SK-N-MC (cell line): ENCODE data around the gene CAMTA1.
"Not testable (repeated sequence)": the region's sequence is repeated elsewhere in the genome, so short reads cannot be mapped to it uniquely, and the experiment has no call there.

ENCODE experiments used
- DNase-seq: peaks from one replicate; pipeline ENCODE4 v3.0.0-alpha.2; 2011; ENCODE audit warnings: low read depth, low spot score
- H3K27ac ChIP-seq: fragments of 200-600 bp; sonication (generic); 2 replicates; pipeline ENCODE4 v1.5.1; 2016; ENCODE audit warnings: mixed run types
- H3K36me3 ChIP-seq: fragments of 200-600 bp; sonication (generic); 2 replicates; pipeline ENCODE4 v1.6.1; 2017; ENCODE audit warnings: antibody characterized with exemption, low read length, mixed read lengths; ENCODE audit not compliant: insufficient read depth
- H3K4me3 ChIP-seq: fragments of 200-600 bp; sonication (generic); 2 replicates; pipeline ENCODE4 v1.5.1; 2016
- H3K9ac ChIP-seq: fragments of 200-600 bp; sonication (generic); 2 replicates; pipeline ENCODE4 v1.8.0; 2017; ENCODE audit warnings: mixed run types, mixed read lengths; ENCODE audit not compliant: insufficient read length
- H3K9me3 ChIP-seq: fragments of 200-600 bp; sonication (generic); 2 replicates; pipeline ENCODE4 v1.6.1; 2017; ENCODE audit warnings: low read depth, mild to moderate bottlenecking, antibody characterized with exemption, low read length, moderate library complexity, mixed read lengths
- EZH2 ChIP-seq: fragments of 200-600 bp; sonication (generic); IDR thresholded peaks from one replicate; pipeline ENCODE4 v1.6.1; 2017; ENCODE audit warnings: antibody characterized with exemption
- FOXP2 ChIP-seq: optimal IDR thresholded peaks from 2 replicates; pipeline ENCODE3; 2011; ENCODE audit warnings: mild to moderate bottlenecking, moderate library complexity; ENCODE audit not compliant: insufficient read depth; ENCODE audit errors: extremely low read length, control extremely low read depth
- POLR2AphosphoS5 ChIP-seq: IDR thresholded peaks from 2 replicates; pipeline ENCODE4 v1.6.1; 2012; ENCODE audit warnings: mild to moderate bottlenecking, low read depth, low read length, borderline replicate concordance

CAMTA1 gene

DNA sequence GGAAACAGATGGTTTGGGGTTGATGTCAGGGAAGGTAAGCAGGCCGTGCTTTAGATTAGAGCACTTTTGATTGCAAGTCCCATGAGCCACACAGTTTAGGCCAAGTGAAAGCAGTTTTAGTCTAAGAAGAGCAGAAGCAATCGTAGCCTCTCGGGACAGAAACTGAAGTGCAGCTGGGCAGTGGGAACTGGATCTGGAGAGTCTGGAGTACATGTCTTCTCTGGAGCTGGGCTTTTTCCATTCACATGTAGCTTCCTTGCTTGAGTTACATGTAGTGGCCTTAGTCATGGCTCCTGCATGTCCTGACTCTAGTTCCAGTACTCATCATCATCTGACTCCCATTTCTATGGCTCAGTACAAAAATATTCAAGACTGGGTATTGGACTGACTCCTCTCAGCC lies 16.7 kb downstream of the CAMTA1 start:
- Histone ChIP-seq H3K9ac (no peak overlapping the region), H3K36me3 (no peaks in the 10 kb centered on the region), H3K27ac (no peak overlapping the region), H3K9me3 (no peaks in the 10 kb centered on the region), H3K4me3 (no peak overlapping the region)
- DNase-seq: no peak
- TF ChIP-seq POLR2AphosphoS5 (no peak), EZH2 (no peak), FOXP2 (no peak)

DNA sequence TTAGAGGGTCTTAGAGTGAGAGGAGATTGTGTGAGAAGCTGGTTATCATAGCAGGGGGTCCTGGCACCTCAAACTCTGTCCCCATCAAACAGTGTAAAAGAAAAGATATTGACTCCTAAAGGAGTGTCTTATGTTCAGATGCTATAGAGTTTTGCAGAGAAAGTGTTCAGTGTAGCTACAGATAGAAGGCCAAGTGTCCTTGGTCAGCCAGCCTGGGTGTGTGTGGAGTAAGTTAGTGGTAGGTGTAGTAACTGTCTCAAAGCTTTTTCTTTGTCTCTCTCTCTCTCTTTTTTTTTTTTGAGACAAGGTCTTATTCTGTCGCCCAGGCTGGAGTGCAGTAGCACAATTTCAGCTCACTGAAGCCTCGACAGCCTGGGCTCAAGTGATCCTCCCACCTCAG lies 17.2 kb downstream of the CAMTA1 start:
- no peak overlapping the region for H3K27ac ChIP-seq
- no peak overlapping the region for H3K4me3 ChIP-seq
- DNase-seq: no peak
- H3K9me3 ChIP-seq: no peaks in the 10 kb centered on the region
- no peak overlapping the region for H3K9ac ChIP-seq
- no peak for TF ChIP-seq FOXP2
- TF ChIP-seq POLR2AphosphoS5: no peak
- no peak for TF ChIP-seq EZH2
- H3K36me3 ChIP-seq: no peaks in the 10 kb centered on the region

DNA sequence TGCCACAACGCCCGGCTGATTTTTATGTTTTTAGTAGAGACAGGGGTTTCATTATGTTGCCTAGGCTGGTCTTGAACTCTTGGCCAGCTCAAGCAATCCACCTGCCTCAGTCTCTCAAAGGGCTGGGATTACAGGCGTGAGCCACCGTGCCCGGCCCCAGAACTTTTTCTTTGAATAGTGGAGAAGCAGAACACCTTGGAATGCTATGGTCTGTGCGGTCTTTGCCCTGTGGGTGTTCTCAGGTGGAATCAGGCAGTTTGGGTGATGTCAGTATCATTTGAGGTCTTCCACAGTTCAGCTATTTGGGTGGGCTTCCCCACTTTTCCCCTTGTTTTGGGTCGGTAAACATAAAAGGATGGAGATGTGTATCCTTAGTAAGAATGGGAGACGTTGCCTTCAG lies 17.6 kb downstream of the CAMTA1 start:
- Histone ChIP-seq H3K36me3 (no peaks in the 10 kb centered on the region), H3K9ac (no peak overlapping the region), H3K9me3 (no peaks in the 10 kb centered on the region), H3K4me3 (no peak overlapping the region), H3K27ac (no peak overlapping the region)
- TF ChIP-seq FOXP2 (no peak), POLR2AphosphoS5 (no peak), EZH2 (no peak)
- DNase-seq: no peak

DNA sequence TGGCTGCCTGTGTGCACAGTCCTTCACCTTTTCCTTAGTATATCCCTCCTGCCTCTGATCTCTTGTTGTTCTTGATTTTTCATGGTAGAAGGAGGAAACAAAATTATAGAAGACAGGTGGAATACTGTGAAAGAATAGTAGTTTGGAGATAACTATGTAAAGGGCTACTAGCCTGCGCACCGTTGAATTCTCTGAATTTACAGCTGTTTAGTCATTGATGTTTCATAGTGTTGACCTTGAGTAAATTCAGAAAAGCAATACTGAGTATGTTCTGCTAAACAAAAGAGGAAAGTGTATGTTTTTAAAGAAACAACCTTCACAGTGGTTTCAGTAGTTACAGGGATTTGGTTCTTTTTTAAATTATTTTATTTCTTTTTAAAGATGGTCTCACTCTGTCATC lies 18.1 kb downstream of the CAMTA1 start:
- Histone ChIP-seq H3K36me3 (no peaks in the 10 kb centered on the region), H3K4me3 (no peak overlapping the region), H3K27ac (no peak overlapping the region), H3K9ac (no peak overlapping the region), H3K9me3 (no peaks in the 10 kb centered on the region)
- TF ChIP-seq EZH2 (no peak), POLR2AphosphoS5 (no peak), FOXP2 (no peak)
- no peak for DNase-seq

DNA sequence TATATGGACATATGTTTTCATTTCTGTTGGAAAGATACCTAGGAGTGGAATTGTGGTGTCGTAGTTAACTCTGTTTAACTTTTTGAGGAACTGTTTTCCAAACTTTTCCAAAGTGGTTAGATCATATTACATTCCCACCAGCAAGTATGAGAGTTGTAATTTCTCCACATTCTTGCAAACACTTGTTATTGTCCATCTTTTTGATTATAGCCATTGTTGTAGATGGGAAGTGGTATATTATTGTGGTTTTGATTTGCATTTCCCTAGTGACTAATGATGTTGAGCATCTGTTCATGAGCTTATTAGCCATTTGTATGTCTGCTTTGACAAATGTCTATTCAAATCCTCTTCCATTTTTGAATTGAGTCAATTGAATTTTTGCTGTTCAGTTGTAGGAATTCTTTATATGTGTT lies 19.8 kb downstream of the CAMTA1 start:
- DNase-seq: no peak
- TF ChIP-seq EZH2 (no peak), FOXP2 (no peak), POLR2AphosphoS5 (no peak)

DNA sequence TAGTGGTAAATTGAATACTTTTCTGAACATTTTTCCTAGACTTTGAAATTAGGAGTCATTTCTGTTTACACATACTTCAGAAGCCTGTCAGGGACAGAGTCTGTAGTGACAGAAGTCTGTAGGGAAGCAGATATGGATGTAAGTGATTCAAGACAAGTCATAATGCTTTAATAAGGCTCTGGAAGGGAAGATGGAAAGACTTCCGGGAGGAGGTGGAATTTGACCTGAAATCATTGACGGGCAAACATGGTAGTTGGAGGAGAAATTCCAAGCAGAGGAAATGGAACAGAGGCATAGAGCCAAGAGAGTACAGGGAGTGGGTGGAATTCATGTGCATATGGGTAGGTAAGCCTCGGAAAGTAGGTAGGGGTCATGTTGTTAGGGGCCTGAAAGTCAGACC lies 22.5 kb downstream of the CAMTA1 start:
- DNase-seq: no peak
- Histone ChIP-seq H3K9ac (no peak overlapping the region), H3K9me3 (no peaks in the 10 kb centered on the region), H3K4me3 (no peak overlapping the region), H3K27ac (no peak overlapping the region), H3K36me3 (no peaks in the 10 kb centered on the region)
- TF ChIP-seq FOXP2 (no peak), POLR2AphosphoS5 (no peak), EZH2 (no peak)

More for the DNA sequence above, 19.8 kb downstream of the CAMTA1 start:
- H3K9me3 ChIP-seq: no peaks in the 10 kb centered on the region
- H3K4me3 ChIP-seq: no peak overlapping the region
- no peak overlapping the region for H3K9ac ChIP-seq
- H3K36me3 ChIP-seq: no peaks in the 10 kb centered on the region
- no peak overlapping the region for H3K27ac ChIP-seq

DNA sequence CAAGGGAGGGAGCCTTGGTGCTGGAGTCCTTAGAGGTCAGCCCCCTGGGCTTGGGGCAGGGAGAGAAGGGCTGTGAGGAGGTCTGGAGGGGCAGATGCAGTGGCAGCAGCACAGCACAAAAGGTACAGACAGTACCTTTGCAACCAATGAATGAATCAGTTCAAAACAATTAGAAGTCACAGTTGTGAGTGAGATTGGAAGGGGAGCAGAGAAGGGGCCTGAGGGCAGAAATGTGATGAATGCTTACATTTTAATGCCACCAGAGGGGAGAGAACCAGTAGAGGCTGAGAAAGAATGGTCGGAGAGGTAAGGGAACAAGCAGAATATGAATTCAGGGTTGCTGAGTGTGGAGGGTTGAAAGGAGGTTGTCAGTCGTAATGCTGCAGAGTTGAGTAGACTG lies 24.2 kb downstream of the CAMTA1 start:
- Histone ChIP-seq H3K9ac (no peak overlapping the region), H3K9me3 (no peaks in the 10 kb centered on the region), H3K36me3 (no peaks in the 10 kb centered on the region), H3K27ac (no peak overlapping the region), H3K4me3 (no peak overlapping the region)
- TF ChIP-seq FOXP2 (no peak), EZH2 (no peak), POLR2AphosphoS5 (no peak)
- DNase-seq: no peak

DNA sequence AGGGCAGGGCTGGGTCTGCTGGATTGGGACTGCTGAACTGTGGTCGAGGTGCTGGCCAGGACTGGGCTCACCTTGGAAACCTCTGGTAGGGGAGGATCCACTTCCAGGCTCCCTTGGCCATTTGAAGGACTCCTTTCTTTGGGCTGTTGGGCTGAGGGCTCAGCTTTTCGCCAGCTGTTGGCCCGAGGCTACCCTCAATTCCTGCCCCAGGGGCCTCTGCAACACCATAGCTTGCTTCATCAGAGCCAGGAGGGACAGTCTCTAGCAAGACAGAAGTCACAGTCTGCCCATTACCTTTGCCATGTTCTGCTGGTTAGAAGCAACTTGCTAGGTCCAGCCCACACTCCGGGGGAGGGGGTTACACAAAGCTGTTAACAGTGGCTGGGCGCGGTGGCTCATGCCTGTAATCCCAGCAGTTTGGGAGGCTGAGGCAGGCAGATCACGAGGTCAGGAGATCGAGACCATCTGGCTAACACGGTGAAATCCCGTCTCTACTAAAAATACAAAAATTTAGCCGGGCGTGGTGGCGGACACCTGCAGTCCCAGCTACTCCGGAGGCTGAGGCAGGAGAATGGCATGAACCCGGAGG lies 25.0 kb downstream of the CAMTA1 start:
- H3K9ac ChIP-seq, H3K36me3 ChIP-seq, H3K4me3 ChIP-seq, H3K9me3 ChIP-seq, DNase-seq, H3K27ac ChIP-seq: not testable (repeated sequence)

DNA sequence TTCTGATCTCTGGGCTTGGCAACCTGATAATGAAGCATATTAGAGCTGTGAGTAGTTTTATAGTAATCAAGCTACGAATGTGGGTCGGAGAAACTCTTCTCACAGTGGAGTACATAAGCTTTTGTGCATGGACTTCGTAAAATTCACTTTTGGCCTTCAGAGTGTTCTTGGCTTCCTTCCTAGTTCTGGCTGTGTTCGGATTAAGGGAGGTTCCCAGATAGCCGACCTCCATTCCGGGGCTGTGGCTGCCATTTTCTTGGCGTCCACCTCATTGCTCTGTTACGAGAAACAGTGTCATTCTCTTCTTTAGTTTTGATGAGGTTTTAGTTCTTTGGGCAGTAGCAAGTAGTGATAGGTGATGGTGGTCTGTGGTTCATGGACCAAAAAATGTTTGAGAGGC lies 26.3 kb downstream of the CAMTA1 start:
- DNase-seq: no peak
- no peaks in the 10 kb centered on the region for H3K36me3 ChIP-seq
- no peak overlapping the region for H3K4me3 ChIP-seq
- H3K27ac ChIP-seq: no peak overlapping the region
- TF ChIP-seq EZH2: no peak
- TF ChIP-seq FOXP2: no peak
- no peak for TF ChIP-seq POLR2AphosphoS5
- no peaks in the 10 kb centered on the region for H3K9me3 ChIP-seq
- H3K9ac ChIP-seq: no peak overlapping the region

DNA sequence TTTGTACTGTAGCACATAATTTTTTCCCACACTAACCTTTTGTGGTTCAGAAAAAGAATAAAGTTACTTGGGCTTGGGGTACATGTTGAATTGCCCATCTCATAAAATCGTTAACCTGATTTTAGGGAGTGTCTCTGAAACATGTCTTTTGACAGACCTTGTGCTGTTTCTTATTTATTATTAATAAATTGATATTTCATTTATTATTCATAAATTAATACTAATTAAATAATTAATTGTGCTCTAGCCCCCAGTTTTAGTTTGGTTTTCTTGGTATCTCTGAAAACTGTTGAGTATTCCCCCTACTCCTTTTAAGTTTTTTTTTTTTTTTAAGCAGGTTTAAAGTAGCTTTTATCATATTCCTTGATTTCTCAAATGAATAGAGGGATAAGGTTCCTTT lies 27.9 kb downstream of the CAMTA1 start:
- no peak for DNase-seq
- TF ChIP-seq POLR2AphosphoS5: no peak

More for the DNA sequence above, 27.9 kb downstream of the CAMTA1 start:
- H3K27ac ChIP-seq: no peak overlapping the region
- H3K36me3 ChIP-seq: no peaks in the 10 kb centered on the region
- H3K9ac ChIP-seq: no peak overlapping the region
- H3K9me3 ChIP-seq: no peaks in the 10 kb centered on the region
- no peak overlapping the region for H3K4me3 ChIP-seq
